ENCODE data around the gene XK.
"Not testable (repeated sequence)": the region's sequence is repeated elsewhere in the genome, so short reads cannot be mapped to it uniquely, and the experiment has no call there.

Gene XK

DNA sequence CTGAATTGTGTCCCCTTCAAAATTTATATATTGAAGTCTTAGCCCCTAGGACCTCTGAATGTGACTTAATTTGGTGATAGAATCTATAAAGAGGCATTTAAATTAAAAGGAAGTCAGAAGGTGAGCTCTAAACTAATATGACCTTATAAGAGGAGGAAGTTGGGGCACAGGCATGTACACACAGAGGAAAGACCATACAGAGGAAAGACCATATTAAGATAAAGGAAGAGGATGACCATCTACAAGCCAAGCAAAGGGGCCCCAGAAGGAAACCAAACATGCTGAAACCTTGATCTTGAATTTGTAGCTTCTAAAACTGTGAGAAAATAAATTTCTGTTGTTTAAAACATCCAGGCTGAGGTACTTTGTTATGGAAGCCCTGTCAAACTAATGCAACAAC, 67.3 kb downstream of the XK start:
- Histone ChIP-seq H3K4me3 (ENCODE audit: low read depth, low read length) (no peak overlapping the region), H3K36me3 (ENCODE audit: control insufficient read depth, insufficient read depth, low read length) (no peaks in the 10 kb centered on the region), H3K27me3 (ENCODE audit: control insufficient read depth, insufficient read depth, low read length) (no peaks in the 10 kb centered on the region; the same call in 1 of the 2 replicates), H3K9me3 (ENCODE audit: control insufficient read depth, insufficient read depth, low read depth, low read length) (no peaks in the 10 kb centered on the region), H3K9ac (ENCODE audit: low read length) (no peak overlapping the region), H3K4me1 (ENCODE audit: control insufficient read depth, insufficient read depth, low read length) (no peaks in the 10 kb centered on the region), H3K27ac (ENCODE audit: low read depth, low read length) (no peak overlapping the region)

DNA sequence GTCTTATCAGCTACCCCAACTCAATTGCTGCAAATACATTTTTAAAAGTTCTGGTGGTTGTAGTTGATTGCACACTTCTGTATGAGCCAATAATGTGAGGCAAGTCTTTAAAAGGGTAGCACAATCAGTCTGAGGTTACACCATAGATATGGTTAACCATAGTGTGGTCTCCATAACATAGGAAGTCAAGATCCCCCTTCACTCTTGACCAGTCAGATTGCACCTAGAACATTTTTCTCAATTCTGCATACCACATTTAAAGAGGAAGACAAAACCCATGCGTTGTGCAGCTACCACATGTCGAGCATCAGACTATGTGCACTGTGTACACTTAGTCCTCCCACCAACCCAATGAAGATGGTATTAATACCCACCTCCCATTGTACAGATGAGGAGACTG, 67.8 kb downstream of the XK start:
- Histone ChIP-seq H3K9me3 (ENCODE audit: control insufficient read depth, insufficient read depth, low read depth, low read length) (no peaks in the 10 kb centered on the region), H3K36me3 (ENCODE audit: control insufficient read depth, insufficient read depth, low read length) (no peaks in the 10 kb centered on the region), H3K9ac (ENCODE audit: low read length) (no peak overlapping the region), H3K27me3 (ENCODE audit: control insufficient read depth, insufficient read depth, low read length) (peaks cover 3% of the 10 kb centered on the region; the same call in 1 of the 2 replicates), H3K4me1 (ENCODE audit: control insufficient read depth, insufficient read depth, low read length) (no peaks in the 10 kb centered on the region), H3K27ac (ENCODE audit: low read depth, low read length) (no peak overlapping the region), H3K4me3 (ENCODE audit: low read depth, low read length) (no peak overlapping the region)

DNA sequence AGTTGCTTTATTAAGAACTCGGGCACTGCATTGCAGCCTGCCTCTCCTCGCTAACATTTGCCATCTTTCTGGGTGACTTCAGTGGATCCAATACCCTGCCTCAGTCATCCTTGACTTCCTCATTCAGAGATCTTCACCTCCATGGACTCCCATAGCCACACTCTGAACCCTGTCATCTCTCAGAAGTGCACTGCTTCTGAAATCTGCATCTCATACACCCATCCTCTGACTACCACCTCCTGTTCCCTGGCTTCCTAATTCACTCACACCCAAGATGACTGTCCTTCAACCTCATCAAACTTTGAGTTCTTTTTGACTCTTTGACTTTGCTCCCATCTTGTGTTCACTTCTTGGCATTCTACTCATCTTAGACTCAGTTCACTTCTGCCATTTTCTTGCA, 68.9 kb downstream of the XK start:
- no peaks in the 10 kb centered on the region for H3K9me3 ChIP-seq (ENCODE audit: control insufficient read depth, insufficient read depth, low read depth, low read length)
- H3K9ac ChIP-seq (ENCODE audit: low read length), result no peak overlapping the region

DNA sequence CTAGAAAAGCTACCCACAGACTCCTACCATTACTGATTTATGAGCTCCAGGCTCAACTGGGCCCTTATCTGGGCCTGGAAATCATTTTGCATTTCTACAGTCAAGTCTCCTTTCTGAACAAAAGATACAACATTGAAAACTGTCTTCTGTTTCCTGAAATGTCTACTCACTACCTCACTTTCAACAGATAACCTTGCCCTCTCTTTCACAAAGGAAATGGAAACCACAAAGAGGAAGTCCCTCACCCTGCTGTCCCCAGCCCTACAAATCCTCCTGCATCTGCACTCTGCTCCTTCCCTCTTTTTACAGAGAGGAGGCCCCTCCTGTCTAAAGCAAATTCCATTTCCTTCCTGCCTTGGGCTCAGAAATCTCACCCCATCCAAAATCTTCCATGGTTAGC, 69.4 kb downstream of the XK start:
- peaks cover 3% of the 10 kb centered on the region; the same call in 1 of the 2 replicates for H3K27me3 ChIP-seq (ENCODE audit: control insufficient read depth, insufficient read depth, low read length)
- no peaks in the 10 kb centered on the region for H3K9me3 ChIP-seq (ENCODE audit: control insufficient read depth, insufficient read depth, low read depth, low read length)
- H3K36me3 ChIP-seq (ENCODE audit: control insufficient read depth, insufficient read depth, low read length), result no peaks in the 10 kb centered on the region
- no peak overlapping the region for H3K4me3 ChIP-seq (ENCODE audit: low read depth, low read length)
- H3K9ac ChIP-seq (ENCODE audit: low read length), result no peak overlapping the region
- H3K4me1 ChIP-seq (ENCODE audit: control insufficient read depth, insufficient read depth, low read length), result no peaks in the 10 kb centered on the region
- no peak overlapping the region for H3K27ac ChIP-seq (ENCODE audit: low read depth, low read length)

More for the DNA sequence above, 68.9 kb downstream of the XK start:
- no peaks in the 10 kb centered on the region for H3K36me3 ChIP-seq (ENCODE audit: control insufficient read depth, insufficient read depth, low read length)
- no peak overlapping the region for H3K27ac ChIP-seq (ENCODE audit: low read depth, low read length)
- no peak overlapping the region for H3K4me3 ChIP-seq (ENCODE audit: low read depth, low read length)
- no peaks in the 10 kb centered on the region for H3K4me1 ChIP-seq (ENCODE audit: control insufficient read depth, insufficient read depth, low read length)
- peaks cover 3% of the 10 kb centered on the region; the same call in 1 of the 2 replicates for H3K27me3 ChIP-seq (ENCODE audit: control insufficient read depth, insufficient read depth, low read length)

DNA sequence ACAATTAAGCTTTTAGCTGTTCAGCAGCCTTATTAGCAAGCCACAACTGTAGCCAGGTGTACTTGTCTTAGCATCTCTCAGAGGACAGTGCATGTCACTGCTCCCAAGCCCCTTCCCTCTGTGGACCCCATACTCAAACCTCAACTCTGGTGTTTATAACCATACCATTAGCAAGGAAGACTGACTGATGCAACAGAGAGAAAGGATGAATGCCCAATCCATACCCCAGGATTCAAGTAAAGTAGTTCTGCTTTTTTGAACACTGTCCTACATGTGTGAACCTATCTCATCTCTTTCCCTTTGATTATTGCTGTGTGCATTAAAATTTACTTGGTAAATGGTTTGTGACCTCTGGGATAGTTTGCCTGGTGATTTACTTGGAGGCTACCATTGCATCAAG, 71.5 kb downstream of the XK start:
- no peak overlapping the region for H3K4me3 ChIP-seq (ENCODE audit: low read depth, low read length)
- no peaks in the 10 kb centered on the region for H3K9me3 ChIP-seq (ENCODE audit: control insufficient read depth, insufficient read depth, low read depth, low read length)
- H3K4me1 ChIP-seq (ENCODE audit: control insufficient read depth, insufficient read depth, low read length), result no peaks in the 10 kb centered on the region
- no peak overlapping the region for H3K9ac ChIP-seq (ENCODE audit: low read length)
- H3K27ac ChIP-seq (ENCODE audit: low read depth, low read length), result no peak overlapping the region
- H3K36me3 ChIP-seq (ENCODE audit: control insufficient read depth, insufficient read depth, low read length), result no peaks in the 10 kb centered on the region
- peaks cover 3% of the 10 kb centered on the region; the same call in 1 of the 2 replicates for H3K27me3 ChIP-seq (ENCODE audit: control insufficient read depth, insufficient read depth, low read length)

DNA sequence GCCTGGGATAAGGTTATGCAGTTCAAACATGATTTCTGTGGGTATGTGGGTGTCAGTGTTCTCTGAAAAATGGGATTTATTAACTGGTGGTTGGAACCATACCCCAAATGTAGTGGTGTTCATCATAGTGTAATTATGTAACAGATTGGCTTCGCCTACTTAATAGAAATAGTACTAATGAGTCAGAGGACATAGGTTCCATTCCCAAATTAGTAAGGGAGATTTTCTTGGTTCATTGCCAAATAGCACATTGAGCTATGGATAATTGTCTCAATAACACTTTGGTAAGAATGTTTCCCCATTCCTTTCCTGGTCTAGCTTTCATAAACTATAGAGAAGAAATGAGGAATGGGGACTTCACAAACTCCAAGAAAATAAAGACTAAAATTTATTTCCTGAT, 73.8 kb downstream of the XK start:
- Histone ChIP-seq H3K36me3 (ENCODE audit: control insufficient read depth, insufficient read depth, low read length) (no peaks in the 10 kb centered on the region), H3K4me3 (ENCODE audit: low read depth, low read length) (no peak overlapping the region), H3K9me3 (ENCODE audit: control insufficient read depth, insufficient read depth, low read depth, low read length) (no peaks in the 10 kb centered on the region), H3K4me1 (ENCODE audit: control insufficient read depth, insufficient read depth, low read length) (no peaks in the 10 kb centered on the region), H3K27ac (ENCODE audit: low read depth, low read length) (no peak overlapping the region), H3K27me3 (ENCODE audit: control insufficient read depth, insufficient read depth, low read length) (peaks cover 3% of the 10 kb centered on the region; the same call in 1 of the 2 replicates), H3K9ac (ENCODE audit: low read length) (no peak overlapping the region)

DNA sequence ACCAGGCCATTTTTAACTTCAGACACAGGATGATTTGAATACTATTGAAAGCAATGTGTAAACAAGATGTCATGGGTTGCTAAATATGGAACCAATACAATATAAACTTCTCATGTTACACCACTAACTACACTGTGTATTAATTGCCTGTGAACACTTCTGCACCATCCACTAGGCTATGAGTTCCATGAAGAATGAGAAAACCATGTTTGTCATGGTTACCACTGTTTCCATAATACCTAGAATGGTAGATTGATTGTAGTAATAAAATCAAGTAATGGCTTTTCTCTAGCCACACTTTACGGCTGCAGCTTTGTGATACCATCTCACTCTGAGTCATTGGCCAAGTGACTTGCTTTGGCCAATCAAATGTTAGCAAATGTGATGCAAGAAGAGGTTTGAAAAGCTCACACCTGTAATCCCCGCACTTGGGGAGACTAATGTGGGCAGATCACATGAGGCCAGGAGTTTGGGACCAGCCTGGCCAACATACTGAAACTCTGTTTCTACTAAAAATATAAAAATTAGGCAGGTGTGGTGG, 74.4 kb downstream of the XK start:
- Histone ChIP-seq H3K27ac (ENCODE audit: low read depth, low read length) (no peak overlapping the region), H3K27me3 (ENCODE audit: control insufficient read depth, insufficient read depth, low read length) (peaks cover 3% of the 10 kb centered on the region; the same call in 1 of the 2 replicates), H3K4me1 (ENCODE audit: control insufficient read depth, insufficient read depth, low read length) (no peaks in the 10 kb centered on the region)

DNA sequence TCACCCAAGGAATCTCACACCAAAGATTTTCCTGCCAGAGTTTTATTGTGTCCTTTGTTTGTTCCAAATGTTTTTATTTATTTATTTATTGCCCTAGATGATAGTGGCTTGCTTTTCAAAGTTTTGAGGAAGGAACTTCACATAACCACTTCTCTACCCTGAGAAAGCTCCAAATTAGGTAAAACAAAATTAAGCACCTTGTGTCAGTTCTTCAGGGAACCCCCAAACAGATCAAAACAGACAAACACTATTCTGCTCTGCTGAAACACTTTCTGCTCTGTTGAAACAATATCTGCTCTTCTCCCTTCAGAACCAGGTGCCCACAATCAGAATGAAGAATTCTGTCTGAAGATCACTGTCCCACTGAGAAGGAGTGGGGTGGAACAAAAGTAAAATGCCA, 77.8 kb downstream of the XK start:
- no peak overlapping the region for H3K9ac ChIP-seq (ENCODE audit: low read length)
- H3K4me3 ChIP-seq (ENCODE audit: low read depth, low read length), result no peak overlapping the region

More for the DNA sequence above, 74.4 kb downstream of the XK start:
- Histone ChIP-seq H3K36me3 (ENCODE audit: control insufficient read depth, insufficient read depth, low read length) (no peaks in the 10 kb centered on the region), H3K4me3 (ENCODE audit: low read depth, low read length) (no peak overlapping the region), H3K9me3 (ENCODE audit: control insufficient read depth, insufficient read depth, low read depth, low read length) (no peaks in the 10 kb centered on the region), H3K9ac (ENCODE audit: low read length) (no peak overlapping the region)

DNA sequence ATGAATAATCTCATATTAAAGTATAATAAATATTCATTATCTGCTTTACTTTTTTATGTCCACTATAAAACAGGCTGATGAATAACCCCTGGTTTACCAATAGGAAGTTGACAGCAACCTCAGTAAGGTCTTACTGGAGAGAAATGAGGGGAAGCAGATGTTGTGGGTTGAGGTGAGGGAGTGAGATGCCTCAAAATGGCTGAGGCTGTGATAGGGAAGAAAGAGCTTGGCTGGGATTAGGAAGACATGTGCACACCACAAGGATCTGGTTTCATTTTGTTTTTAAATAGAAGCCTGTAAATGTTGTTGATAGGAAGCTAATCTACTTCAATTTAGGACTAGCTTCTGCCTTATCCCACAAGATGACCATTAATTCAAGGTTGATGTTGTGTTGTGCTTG, 79.9 kb downstream of the XK start:
- H3K36me3 ChIP-seq (ENCODE audit: control insufficient read depth, insufficient read depth, low read length), result no peaks in the 10 kb centered on the region

More for the DNA sequence above, 77.8 kb downstream of the XK start:
- Histone ChIP-seq H3K4me1 (ENCODE audit: control insufficient read depth, insufficient read depth, low read length) (no peaks in the 10 kb centered on the region), H3K27me3 (ENCODE audit: control insufficient read depth, insufficient read depth, low read length) (peaks cover under 1% of the 10 kb centered on the region; the same call in 1 of the 2 replicates), H3K36me3 (ENCODE audit: control insufficient read depth, insufficient read depth, low read length) (no peaks in the 10 kb centered on the region), H3K27ac (ENCODE audit: low read depth, low read length) (no peak overlapping the region), H3K9me3 (ENCODE audit: control insufficient read depth, insufficient read depth, low read depth, low read length) (peaks cover 8% of the 10 kb centered on the region)

DNA sequence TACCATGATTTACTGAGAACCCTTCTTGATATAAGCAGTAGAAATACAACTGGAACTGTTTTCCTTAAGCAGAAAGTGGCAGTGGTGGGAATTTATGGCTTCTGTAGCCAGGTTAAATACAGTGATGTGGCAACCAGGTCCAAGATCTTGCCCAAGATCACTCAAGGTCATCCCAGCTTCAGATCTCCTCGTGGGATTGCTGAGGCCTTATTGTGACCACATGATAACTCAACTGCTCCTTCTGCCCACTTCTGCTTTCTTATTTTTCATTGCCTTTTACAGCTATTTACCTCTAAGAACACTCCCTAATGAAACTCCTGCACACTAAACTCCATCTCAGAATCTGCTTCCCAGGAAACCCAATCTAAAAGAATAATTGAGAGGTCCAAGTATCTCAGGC, 81.8 kb downstream of the XK start:
- Histone ChIP-seq H3K27me3 (ENCODE audit: control insufficient read depth, insufficient read depth, low read length) (no peaks in the 10 kb centered on the region; the same call in 1 of the 2 replicates), H3K27ac (ENCODE audit: low read depth, low read length) (no peak overlapping the region), H3K36me3 (ENCODE audit: control insufficient read depth, insufficient read depth, low read length) (no peaks in the 10 kb centered on the region), H3K4me1 (ENCODE audit: control insufficient read depth, insufficient read depth, low read length) (no peaks in the 10 kb centered on the region), H3K9ac (ENCODE audit: low read length) (no peak overlapping the region), H3K9me3 (ENCODE audit: control insufficient read depth, insufficient read depth, low read depth, low read length) (peaks cover 15% of the 10 kb centered on the region), H3K4me3 (ENCODE audit: low read depth, low read length) (no peak overlapping the region)

More for the DNA sequence above, 79.9 kb downstream of the XK start:
- H3K9me3 ChIP-seq (ENCODE audit: control insufficient read depth, insufficient read depth, low read depth, low read length), result peaks cover 15% of the 10 kb centered on the region
- no peaks in the 10 kb centered on the region; the same call in 1 of the 2 replicates for H3K27me3 ChIP-seq (ENCODE audit: control insufficient read depth, insufficient read depth, low read length)
- H3K4me3 ChIP-seq (ENCODE audit: low read depth, low read length), result no peak overlapping the region
- H3K4me1 ChIP-seq (ENCODE audit: control insufficient read depth, insufficient read depth, low read length), result no peaks in the 10 kb centered on the region
- H3K27ac ChIP-seq (ENCODE audit: low read depth, low read length), result no peak overlapping the region
- H3K9ac ChIP-seq (ENCODE audit: low read length), result no peak overlapping the region

DNA sequence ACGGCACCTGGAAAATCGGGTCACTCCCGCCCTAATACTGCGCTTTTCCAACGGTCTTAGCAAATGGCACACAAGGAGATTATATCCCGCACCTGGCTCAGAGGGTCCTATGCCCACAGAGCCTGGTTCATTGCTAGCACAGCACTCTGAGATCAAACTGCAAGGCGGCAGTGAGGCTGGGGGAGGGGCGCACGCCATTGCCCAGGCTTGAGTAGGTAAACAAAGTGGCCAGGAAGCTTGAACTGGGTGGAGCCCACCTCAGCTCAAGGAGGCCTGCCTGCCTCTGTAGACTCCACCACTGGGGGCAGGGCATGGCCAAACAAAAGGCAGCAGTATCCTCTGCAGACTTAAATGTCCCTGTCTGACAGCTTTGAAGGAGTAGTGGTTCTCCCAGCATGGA, 83.3 kb downstream of the XK start:
- not testable (repeated sequence) for H3K27me3 ChIP-seq (ENCODE audit: control insufficient read depth, insufficient read depth, low read length); H3K36me3 ChIP-seq (ENCODE audit: control insufficient read depth, insufficient read depth, low read length); H3K4me1 ChIP-seq (ENCODE audit: control insufficient read depth, insufficient read depth, low read length); H3K4me3 ChIP-seq (ENCODE audit: low read depth, low read length); H3K9ac ChIP-seq (ENCODE audit: low read length); H3K27ac ChIP-seq (ENCODE audit: low read depth, low read length)
- peaks cover 15% of the 10 kb centered on the region for H3K9me3 ChIP-seq (ENCODE audit: control insufficient read depth, insufficient read depth, low read depth, low read length)
